Brain microvascular endothelial cell (primary cell): Measurements from ENCODE around the gene SNX24.

Experiments
- DNase-seq: peaks from one replicate; pipeline ENCODE4 v3.0.0-alpha.2; 2020
- H3K27ac ChIP-seq: fragments of 250-450 bp; sonication (Bioruptor Pico); 2 replicates; pipeline ENCODE4 v1.5.1; 2020; ENCODE audit warnings: mild to moderate bottlenecking, moderate library complexity
- H3K27me3 ChIP-seq: fragments of 250-450 bp; sonication (Bioruptor Pico); replicated peaks from 2 replicates; pipeline ENCODE4 v1.5.1; 2020; ENCODE audit warnings: mild to moderate bottlenecking
- H3K36me3 ChIP-seq: fragments of 250-450 bp; sonication (Bioruptor Pico); replicated peaks from 2 replicates; pipeline ENCODE4 v1.5.1; 2020; ENCODE audit warnings: mild to moderate bottlenecking
- H3K4me3 ChIP-seq: 2 replicates; pipeline ENCODE4 v1.5.1; 2011; ENCODE audit warnings: low read depth, mild to moderate bottlenecking, control low read depth, low read length, moderate library complexity
- CTCF ChIP-seq: IDR thresholded peaks from 2 replicates; pipeline ENCODE4 v1.5.1; 2011; ENCODE audit warnings: low read depth, mild to moderate bottlenecking, moderate library complexity, low read length, control low read depth, inconsistent platforms; ENCODE audit errors: missing control alignments
- in situ Hi-C: cut with HindIII; loops from 2 replicates; pipeline ENCODE4 v1.10.0; 2017; ENCODE audit warnings: low sequenced_read_pairs, low pct_ligation_motif_present

The SNX24 gene

DNA sequence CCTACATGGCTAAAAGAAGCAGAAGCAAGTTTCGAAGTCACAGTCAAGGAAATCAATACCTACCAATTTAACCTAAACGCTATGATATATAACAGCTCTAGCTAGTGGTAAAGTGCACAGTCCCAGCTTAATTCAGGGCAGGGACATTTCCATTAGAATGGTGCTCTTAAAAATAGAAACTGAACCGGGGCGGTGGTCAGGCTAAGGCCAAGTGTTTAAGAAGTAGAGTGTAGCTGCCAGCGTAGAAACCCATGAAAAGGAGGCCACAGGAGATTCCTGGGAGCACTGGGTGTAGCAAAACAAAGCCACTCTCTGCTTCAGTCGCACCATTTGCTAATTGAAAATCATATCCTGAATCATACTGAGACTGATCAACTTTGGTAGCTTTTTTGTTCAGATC lies 162.3 kb downstream of the SNX24 start:
- Histone ChIP-seq H3K27ac (no peak overlapping the region), H3K27me3 (no peaks in the 10 kb centered on the region), H3K4me3 (no peak overlapping the region), H3K36me3 (no peaks in the 10 kb centered on the region)
- no peak for TF ChIP-seq CTCF
- DNase-seq, result no peak
- in situ Hi-C loops, result no loop called here

DNA sequence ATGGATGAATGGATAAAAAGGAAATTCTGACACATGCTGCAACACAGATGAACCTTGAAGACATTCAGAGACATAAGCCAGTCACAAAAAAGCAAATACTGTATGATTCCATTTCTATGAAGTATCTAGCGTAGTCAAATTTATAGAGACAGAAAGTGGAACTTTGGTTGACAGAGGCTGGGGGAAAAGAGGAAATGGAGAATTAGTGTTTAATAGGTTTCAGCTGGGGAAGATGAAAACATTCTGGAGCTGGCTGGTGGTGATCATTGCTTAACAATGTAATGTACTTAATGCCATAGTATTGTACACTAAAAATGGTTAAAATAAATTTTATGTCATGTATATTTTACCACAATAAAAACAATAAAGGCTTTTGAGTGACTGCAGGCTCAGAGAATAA lies 166.9 kb downstream of the SNX24 start:
- in situ Hi-C loops, result no loop called here
- Histone ChIP-seq H3K4me3 (no peak overlapping the region), H3K36me3 (no peaks in the 10 kb centered on the region), H3K27me3 (no peaks in the 10 kb centered on the region), H3K27ac (no peak overlapping the region)
- TF ChIP-seq CTCF, result no peak
- no peak for DNase-seq

DNA sequence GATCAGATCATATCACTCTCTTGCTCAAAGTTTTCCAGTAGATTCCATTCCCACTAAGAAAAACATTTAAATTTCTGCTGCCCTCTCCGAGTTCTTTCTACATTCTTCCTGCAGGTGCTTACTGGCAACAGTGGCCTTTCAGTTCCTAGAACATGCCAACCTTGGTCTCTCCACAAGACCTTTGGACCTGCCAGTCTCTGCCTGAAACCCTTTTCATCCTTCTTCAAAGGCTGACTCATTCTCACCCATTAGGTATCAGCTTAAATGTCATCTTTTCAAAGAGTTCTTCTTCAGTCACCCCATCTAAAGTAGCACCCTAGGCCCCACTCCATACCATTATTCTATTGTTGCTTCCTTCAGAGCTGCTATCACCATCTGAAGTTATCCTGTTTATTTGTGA lies 169.3 kb downstream of the SNX24 start:
- no peak for TF ChIP-seq CTCF
- Histone ChIP-seq H3K27ac (no peak overlapping the region), H3K27me3 (no peaks in the 10 kb centered on the region), H3K4me3 (no peak overlapping the region), H3K36me3 (no peaks in the 10 kb centered on the region)
- in situ Hi-C loops, result no loop called here
- DNase-seq, result no peak

- H3K36me3 ChIP-seq, result no peaks in the 10 kb centered on the region
- H3K27ac ChIP-seq, result no peak overlapping the region
- in situ Hi-C loops, result no loop called here
- no peak for DNase-seq
- H3K4me3 ChIP-seq, result no peak overlapping the region
- TF ChIP-seq CTCF, result no peak
- H3K27me3 ChIP-seq, result no peaks in the 10 kb centered on the region
These were observed 182.8 kb downstream of the SNX24 start for GRCh38 chr5:123028222-123028621.

DNA sequence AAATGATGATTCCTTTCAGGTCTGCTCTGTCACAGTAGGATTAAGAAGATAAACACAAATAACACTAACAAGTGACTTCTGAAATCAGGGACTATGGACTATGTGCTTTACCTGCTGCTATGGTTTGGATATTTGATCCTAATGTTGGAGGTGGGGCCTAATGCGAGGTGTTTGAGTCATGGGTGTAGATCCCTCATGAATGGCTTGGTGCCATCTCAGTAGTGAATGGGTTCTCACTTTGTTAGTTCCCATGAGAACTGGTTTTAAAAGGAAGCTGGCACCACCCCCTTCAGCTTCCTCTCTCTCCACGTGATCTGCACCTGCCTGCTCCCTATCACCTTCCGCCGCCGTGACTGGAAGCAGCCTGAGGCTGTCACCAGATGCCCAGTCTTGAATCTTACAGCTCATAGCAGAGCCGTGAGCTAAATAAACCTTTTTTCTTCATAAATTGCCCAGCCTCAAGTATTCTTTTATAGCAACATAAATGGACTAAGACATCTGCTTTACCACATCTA lies 187.8 kb downstream of the SNX24 start:
- no peak for TF ChIP-seq CTCF
- Histone ChIP-seq H3K27me3 (no peaks in the 10 kb centered on the region), H3K27ac (no peak overlapping the region), H3K36me3 (no peaks in the 10 kb centered on the region), H3K4me3 (no peak overlapping the region)
- DNase-seq, result no peak
- in situ Hi-C loops, result no loop called here

DNA sequence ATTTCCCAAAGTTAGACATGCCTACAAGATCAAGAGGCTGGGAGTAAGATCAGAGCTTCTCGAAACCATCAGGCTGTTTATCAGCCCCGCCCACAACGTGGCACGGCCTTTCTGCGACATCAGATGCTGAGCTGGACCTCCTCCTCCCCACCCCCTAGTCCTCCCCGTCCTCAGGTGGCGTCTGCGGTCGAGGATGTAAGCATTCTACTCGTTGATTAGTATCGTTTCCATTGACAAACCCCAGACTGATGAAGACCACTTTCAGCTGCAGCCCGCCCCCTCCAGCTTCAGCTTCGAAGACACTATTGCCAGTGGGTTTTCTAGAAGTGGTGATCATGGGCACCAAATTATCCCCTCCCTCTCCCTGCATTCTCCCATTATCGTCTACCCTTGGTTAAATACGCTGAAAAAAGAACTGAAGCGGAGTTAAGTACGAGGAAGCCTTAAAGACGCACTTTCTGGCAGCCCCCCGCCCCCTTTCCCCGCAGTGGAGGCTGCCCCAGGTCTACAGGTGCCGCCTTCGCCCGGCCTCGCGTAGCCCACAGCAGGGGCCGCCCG lies 190.0 kb downstream of the SNX24 start:
- Histone ChIP-seq H3K27me3 (no peaks in the 10 kb centered on the region), H3K27ac (no peak overlapping the region), H3K36me3 (no peaks in the 10 kb centered on the region), H3K4me3 (peak overlapping the region; percentile 84)
- no peak for TF ChIP-seq CTCF
- peak; percentile 25 for DNase-seq
- in situ Hi-C loops, result no loop called here
